ENCODE measurements around the gene ARGLU1.

ARGLU1 gene

DNA sequence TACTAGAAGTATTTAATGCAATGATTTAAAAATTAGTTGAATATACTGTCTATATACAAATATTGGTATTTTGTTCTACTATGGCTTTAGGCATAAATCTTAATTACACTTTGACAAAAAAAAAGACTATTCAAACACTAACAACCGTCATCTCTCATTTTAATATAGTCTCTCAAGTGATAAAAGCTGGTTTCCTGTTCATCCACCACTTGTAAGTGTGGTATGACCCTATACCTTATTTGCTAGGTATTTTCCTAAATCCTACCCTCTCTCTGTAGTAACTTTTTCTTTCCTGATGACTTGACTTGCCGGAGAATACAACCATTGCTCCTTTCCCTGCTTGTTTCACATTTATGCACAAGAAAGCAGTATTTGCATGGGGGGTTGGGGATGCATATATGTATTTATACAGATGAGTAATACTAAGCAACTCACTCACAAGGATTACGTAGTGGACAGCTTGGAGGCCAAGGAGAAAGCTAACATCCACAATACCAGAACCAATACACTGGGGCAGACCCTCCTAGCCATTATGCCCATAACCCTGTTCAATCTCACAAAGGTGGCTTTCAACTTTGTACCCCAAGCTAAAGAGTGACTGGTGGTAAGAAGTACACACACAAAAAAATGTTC lies 19.8 kb downstream of the ARGLU1 start:
- Mint-ChIP-seq H3K36me3 (peaks cover 17% of the 10 kb centered on the region), H3K4me3 (no peak overlapping the region), H3K27ac (peak overlapping the region; percentile 9), H3K4me1 (peaks cover 17% of the 10 kb centered on the region), H3K27me3 (no peaks in the 10 kb centered on the region), H3K9me3 (no peaks in the 10 kb centered on the region)
- no peak for ATAC-seq (ENCODE audit: low read depth)
- no peak for DNase-seq (ENCODE audit: low spot score in 2 of 2)

DNA sequence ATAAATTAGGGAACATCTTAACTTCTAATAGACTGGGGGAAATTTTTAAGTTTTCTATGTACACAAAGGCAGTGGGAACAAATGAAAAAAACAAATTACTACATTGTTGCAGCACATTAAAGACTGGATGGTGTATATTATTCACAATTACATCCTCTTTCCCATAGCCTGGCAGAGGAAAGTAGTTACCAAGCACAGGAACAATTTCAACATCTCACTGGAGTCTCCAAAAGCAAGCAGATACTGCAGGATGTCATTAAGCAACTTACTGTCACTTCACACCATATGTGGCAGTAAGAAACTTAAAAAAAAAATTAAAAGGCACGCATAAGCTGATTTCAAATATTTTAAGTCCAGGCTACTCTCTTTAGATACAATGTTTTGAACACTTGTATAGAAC lies 26.1 kb downstream of the ARGLU1 start:
- H3K36me3 Mint-ChIP-seq, result peaks cover 4% of the 10 kb centered on the region
- no peak for DNase-seq (ENCODE audit: low spot score in 2 of 2)
- H3K27ac Mint-ChIP-seq, result no peak overlapping the region
- no peaks in the 10 kb centered on the region for H3K4me1 Mint-ChIP-seq
- no peaks in the 10 kb centered on the region for H3K27me3 Mint-ChIP-seq
- ATAC-seq (ENCODE audit: low read depth), result no peak
- no peaks in the 10 kb centered on the region for H3K9me3 Mint-ChIP-seq
- no peak overlapping the region for H3K4me3 Mint-ChIP-seq

DNA sequence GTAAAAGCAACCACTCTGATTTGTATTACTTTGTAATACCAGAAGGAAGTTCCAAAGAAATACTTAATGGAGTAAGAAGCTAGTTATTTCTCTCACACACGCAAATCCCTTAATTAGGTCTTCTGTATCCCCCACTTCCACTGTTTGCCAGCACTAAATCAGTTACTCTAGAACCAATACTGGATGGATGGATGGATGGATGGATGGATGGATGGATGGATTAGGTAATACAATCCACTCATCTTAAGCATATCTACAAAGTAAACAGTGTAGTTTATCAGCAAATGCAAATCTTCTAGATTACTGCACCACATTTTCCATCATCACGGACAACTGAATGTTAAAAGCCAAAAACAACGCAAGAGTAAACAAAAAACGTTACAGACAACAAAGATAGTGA lies 27.3 kb downstream of the ARGLU1 start:
- Mint-ChIP-seq H3K9me3 (no peaks in the 10 kb centered on the region), H3K27me3 (no peaks in the 10 kb centered on the region), H3K27ac (no peak overlapping the region), H3K4me3 (no peak overlapping the region), H3K4me1 (peaks cover 4% of the 10 kb centered on the region), H3K36me3 (peaks cover 4% of the 10 kb centered on the region)
- ATAC-seq (ENCODE audit: low read depth) (no peak), DNase-seq (ENCODE audit: low spot score in 2 of 2) (no peak)

DNA sequence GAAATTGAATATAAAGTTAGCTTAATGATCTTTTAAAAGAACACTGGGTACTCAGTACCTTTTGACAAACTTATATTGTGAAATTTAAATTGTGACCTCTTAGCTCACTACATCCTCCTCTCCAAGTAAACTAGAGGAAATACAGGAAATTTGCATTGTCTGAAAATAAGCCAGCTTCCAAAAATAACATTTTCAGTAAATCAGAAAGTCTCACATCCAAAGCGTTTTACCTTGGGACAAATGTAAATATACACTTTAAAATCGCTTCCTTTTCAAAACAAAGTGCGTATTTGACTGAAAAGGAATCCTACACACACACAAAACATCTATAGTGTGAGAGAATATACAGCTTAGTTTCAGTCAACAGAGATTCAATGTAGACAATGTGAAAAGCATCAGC lies 30.4 kb downstream of the ARGLU1 start:
- peaks cover 7% of the 10 kb centered on the region for H3K27me3 Mint-ChIP-seq

DNA sequence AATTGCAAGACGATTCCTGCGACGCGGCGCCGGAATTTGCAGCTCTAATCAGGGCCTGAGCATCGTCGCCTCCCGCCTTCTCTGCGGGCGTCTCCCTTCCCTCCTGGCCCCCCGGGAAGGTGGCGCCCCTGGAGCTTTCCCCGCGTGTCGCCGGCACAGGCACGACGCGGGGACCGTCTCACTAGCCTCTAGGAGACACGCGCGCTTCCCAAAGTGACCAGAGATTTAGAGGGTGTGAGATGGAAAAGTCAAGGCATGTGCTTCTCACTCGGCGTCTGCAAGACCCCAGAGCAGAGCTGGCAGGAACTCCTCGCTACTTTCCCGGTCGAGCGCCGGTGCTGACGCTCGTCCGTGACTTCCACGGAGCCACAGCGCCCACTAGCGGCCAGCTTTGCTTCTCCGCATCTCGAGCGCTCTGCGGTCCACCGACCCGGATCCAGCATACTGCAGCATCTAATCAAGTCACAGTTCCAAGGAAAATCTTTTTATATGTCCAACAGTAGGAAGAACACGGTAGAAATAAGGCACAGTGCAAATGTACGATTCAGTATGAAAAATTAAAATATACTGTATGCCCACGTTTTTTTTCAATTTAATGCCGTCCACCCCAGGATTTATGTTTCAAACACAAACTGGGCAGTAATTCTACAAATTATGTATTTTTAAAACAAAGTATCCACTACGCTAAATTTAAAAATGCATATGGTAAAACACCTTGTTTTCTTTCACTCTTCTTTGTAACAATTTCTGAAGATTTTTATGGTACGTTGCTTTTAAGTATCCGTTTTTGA lies 31.5 kb downstream of the ARGLU1 start:
- H3K27me3 Mint-ChIP-seq, result peaks cover 9% of the 10 kb centered on the region
- no peaks in the 10 kb centered on the region for H3K9me3 Mint-ChIP-seq
- ATAC-seq (ENCODE audit: low read depth) (peak; percentile 43), DNase-seq (ENCODE audit: low spot score in 2 of 2) (peak; percentile 89 to 95)
- H3K4me1 Mint-ChIP-seq, result peaks cover 10% of the 10 kb centered on the region
- peaks cover 4% of the 10 kb centered on the region for H3K36me3 Mint-ChIP-seq
- peak overlapping the region; percentile 98 for H3K4me3 Mint-ChIP-seq
- peak overlapping the region; percentile 22 for H3K27ac Mint-ChIP-seq

More for the DNA sequence above, 30.4 kb downstream of the ARGLU1 start:
- H3K36me3 Mint-ChIP-seq, result peaks cover 4% of the 10 kb centered on the region
- no peak overlapping the region for H3K4me3 Mint-ChIP-seq
- no peak overlapping the region for H3K27ac Mint-ChIP-seq
- ATAC-seq (ENCODE audit: low read depth), result no peak
- H3K9me3 Mint-ChIP-seq, result no peaks in the 10 kb centered on the region
- peaks cover 10% of the 10 kb centered on the region for H3K4me1 Mint-ChIP-seq
- no peak for DNase-seq (ENCODE audit: low spot score in 2 of 2)

DNA sequence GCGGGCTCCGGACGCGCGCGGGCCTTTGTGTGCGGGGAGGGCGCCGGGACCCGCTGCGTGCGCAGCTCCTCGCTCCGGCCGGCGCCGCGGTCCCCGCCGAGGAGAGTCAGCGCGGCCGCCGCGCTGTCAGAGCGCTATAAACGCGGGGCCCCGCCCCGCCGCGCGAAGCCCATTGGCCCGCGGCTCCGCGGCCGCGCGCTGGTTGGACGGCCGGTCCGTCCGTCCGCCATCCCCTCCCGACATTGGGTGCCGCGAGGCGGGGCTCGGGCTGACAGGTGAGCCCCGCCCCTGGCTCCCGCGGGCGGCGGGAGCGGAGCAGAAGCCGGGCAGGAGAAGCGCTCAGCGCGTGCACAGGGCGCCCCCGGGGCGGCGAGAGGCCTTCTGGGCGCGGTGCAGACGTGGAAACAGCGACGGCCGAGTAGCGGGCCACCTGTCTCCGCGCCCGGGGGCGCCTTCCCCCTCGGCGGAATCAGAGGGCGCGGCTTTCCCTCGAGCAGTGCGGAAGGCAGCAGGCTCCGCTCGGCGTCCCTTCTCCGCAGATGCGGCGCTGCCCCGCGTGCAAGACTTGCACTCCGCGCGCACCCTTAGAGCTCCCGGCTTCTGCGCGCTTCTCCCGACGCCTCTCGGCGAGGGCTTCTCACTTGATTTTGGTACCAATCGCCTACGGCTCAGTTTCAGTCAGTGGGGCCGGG lies 32.2 kb downstream of the ARGLU1 start, which contains the start of gene EFNB2:
Gene EFNB2, minus strand, starts transcription at position 111 of the 692 bp plus-strand sequence. CDS start 698 bp downstream, outside the sequence.
- Mint-ChIP-seq H3K27ac (peak within 1 kb of the TSS; percentile 22), H3K9me3 (no peaks in the 10 kb centered on the region)
- peak; percentile 91 for ATAC-seq (ENCODE audit: low read depth)

DNA sequence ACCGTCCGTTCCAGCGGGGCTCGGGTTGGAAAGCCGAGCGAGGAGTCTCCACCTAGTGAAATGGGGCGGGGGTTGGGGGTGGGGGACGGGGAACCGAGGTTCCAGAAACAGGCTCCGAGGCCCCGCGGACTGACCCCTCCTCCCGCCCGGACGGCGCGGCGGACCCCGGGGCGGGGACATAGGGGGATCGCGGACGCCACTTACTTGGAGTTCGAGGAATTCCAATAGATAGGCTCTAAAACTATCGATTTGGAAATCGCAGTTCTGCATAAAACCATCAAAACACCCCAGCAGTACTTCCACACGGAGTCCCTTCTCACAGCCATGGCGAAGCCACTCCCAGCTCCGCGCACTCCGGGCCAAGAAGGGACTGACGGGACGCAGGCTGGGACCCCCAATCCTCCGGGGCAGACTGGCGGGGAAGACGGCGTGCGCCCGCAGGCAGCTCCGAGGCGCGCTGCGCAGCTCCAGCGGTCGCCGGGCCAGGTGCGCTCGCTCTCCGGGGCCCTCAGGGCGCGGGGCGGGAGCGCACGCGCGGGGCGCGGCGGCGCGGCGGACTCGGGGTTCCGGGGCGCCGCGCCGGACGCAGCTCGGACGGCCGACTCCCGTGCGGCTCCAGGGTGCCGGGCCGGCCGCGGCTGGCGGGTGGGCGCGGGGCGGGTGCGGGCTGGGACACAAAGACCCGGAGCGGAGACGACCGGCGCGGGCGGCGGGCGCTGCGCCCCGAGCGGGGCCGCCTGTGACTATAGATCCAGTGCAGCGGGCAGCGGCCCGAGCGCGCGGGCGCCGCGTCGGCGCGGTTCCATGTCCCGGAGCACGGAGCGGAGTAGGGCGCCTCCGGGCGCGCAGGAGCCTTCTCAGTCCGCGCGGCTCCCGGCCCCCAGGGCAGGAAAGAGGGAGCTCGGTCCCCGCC lies 33.0 kb downstream of the ARGLU1 start:
- peak; percentile 38 to 53 for DNase-seq (ENCODE audit: low spot score in 2 of 2)
- Mint-ChIP-seq H3K27me3 (peaks cover 10% of the 10 kb centered on the region), H3K4me3 (peak overlapping the region; percentile 87), H3K36me3 (no peaks in the 10 kb centered on the region), H3K4me1 (peaks cover 10% of the 10 kb centered on the region), H3K9me3 (no peaks in the 10 kb centered on the region), H3K27ac (no peak overlapping the region)
- ATAC-seq (ENCODE audit: low read depth), result peak; percentile 14

More for the DNA sequence above, 32.2 kb downstream of the ARGLU1 start, which contains the start of gene EFNB2:
- DNase-seq (ENCODE audit: low spot score in 2 of 2), result peak; percentile 84 to 87
- Mint-ChIP-seq H3K36me3 (peaks cover 1% of the 10 kb centered on the region), H3K27me3 (peaks cover 9% of the 10 kb centered on the region), H3K4me1 (peaks cover 10% of the 10 kb centered on the region), H3K4me3 (peak within 1 kb of the TSS; percentile 98)

DNA sequence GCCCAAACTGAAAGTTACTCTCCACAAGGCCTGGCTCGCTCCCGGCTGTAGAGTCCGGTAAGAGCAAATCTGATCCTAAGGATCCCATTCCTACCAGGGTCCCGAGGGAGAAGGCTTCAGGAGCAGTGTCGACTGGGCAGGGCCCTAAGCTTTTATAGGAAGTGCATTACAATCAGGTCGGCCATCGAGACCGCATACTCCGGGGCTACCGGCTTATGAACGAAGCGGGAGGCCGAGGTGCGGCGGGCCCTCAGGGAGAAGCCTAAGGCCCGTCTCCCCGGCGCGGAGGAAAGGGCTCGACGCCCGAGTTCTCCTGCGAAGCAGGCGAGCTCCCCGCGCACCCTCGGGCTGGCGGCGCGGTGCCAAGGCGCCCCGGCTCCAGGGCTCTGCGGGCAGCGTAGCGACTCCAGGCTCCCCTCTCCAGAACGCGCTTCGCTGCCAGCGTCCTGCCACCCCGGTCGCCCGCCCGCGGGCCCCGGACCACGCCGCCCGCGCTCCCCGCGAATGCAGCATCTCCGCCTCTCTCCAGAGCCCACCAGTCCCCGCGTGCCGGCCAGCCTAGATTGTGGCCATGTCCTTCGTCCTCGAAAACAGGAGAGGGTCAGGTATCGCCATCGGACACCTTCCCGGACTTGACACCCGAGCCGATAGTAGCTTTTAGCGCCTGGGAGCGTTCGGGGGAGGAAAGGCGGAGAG lies 33.8 kb downstream of the ARGLU1 start:
- Mint-ChIP-seq H3K27me3 (peaks cover 13% of the 10 kb centered on the region), H3K4me3 (peak overlapping the region; percentile 2), H3K36me3 (no peaks in the 10 kb centered on the region), H3K4me1 (peaks cover 10% of the 10 kb centered on the region), H3K9me3 (no peaks in the 10 kb centered on the region), H3K27ac (no peak overlapping the region)
- DNase-seq (ENCODE audit: low spot score in 2 of 2) (peak; percentile 20 to 39), ATAC-seq (ENCODE audit: low read depth) (no peak)

DNA sequence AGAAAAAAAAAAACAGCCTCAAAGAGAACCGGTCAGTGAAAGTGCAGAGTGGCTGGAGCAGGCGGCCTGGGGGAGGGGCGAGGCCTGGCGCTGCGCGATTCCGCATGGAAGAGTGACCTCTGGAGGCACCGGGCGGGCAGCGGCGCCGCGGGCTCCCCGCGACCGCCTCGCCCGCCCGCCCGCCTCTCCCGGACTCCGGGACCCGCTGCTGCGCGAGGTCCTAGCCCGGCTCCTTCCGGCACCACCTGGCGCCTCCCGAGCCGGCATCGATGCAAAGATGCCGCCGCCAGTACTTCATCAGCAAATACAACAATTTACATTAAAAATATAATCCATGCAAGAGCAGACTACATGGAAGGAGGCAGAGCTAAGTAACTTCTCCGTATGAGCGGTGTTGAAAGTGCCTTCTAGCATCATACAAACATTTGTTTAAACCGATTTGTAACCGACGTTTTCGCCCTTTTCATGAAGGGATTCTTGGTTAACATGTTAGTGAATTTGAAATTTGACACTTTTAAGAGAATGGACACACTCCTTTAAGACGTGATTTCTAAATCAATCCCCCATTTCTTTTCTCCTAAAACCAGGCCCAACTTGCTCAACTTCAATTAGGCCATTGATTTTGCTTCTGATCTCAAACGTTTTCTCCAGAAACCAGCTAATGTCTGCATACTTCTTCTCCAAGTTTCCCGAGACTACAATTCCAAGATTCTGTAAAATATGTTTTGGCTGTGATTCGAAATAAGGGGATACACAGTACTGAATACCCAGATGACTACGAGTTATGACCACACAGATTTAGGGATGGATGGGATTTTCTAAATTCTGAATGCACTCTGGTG lies 34.6 kb downstream of the ARGLU1 start:
- Mint-ChIP-seq H3K36me3 (no peaks in the 10 kb centered on the region), H3K27ac (no peak overlapping the region), H3K4me3 (peak overlapping the region; percentile 2), H3K4me1 (peaks cover 10% of the 10 kb centered on the region), H3K9me3 (no peaks in the 10 kb centered on the region), H3K27me3 (peaks cover 13% of the 10 kb centered on the region)
- ATAC-seq (ENCODE audit: low read depth), result no peak
- DNase-seq (ENCODE audit: low spot score in 2 of 2), result peak in 1 of 2 donors; percentile 7

DNA sequence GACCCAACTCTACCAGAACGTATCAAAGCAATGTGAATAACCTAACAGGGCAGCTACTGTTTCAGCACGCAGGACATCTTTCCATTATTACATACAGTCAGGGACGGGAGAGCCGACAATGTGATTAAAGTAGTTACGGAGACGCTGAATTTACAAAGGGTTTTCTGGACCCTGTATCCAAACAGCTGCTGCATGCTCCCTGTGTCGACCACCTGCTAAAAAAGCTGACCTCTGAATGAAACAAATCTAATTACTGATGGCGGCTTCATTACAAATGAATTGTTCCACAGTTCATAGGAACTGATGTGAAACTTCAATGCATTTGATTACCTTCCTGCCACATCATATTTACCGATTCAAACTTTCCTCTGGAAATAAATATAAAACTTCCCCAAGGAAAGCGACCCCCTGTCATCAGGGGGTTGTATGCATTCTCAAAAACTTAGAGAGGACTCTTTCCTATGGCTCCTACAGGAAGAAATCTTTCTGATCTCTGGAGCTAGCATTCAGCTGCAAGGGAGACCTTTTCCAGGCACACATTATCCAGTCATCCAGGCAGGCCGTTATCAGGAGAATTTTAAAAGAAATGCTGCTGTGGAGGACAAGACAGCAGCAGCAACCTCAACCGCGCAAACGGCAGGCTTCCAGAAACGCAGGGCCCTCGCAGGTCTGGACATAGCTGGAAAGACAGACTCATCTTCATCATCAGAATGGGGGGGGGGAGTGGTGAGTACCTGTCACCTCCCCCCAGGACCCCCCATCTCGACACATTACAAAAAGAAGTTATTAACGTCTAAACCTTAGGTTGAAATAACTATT lies 35.6 kb downstream of the ARGLU1 start:
- DNase-seq (ENCODE audit: low spot score in 2 of 2) (no peak), ATAC-seq (ENCODE audit: low read depth) (no peak)
- Mint-ChIP-seq H3K27ac (no peak overlapping the region), H3K27me3 (peaks cover 13% of the 10 kb centered on the region), H3K36me3 (no peaks in the 10 kb centered on the region), H3K4me1 (peaks cover 10% of the 10 kb centered on the region), H3K4me3 (no peak overlapping the region), H3K9me3 (no peaks in the 10 kb centered on the region)

DNA sequence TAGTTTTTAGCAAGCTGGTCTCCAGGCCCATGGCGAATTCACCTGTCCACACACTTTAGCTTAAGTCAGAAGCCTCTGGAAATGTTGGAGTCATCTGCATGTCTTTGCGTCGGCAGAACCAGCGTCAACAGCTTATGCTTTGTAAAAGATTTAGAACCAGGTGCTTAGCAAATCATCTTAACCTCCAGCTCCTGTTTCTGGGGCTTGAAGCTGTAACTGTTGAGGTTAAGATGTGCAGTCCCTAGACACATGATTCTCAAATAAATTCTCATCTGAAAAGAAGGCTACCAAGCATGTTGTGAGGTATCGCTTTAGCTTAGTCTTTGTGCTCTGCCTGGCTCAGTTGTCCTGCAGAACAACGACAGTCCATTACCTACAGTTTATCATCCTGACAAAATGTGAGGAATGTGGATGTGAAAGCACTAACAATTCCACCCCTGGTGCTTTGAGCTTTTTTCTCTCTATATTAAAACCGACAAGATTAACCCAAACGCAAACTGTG lies 36.9 kb downstream of the ARGLU1 start:
- peaks cover 7% of the 10 kb centered on the region for H3K4me1 Mint-ChIP-seq
- H3K4me3 Mint-ChIP-seq, result no peak overlapping the region
- H3K27ac Mint-ChIP-seq, result no peak overlapping the region
- no peaks in the 10 kb centered on the region for H3K36me3 Mint-ChIP-seq
- H3K27me3 Mint-ChIP-seq, result peaks cover 20% of the 10 kb centered on the region
- DNase-seq (ENCODE audit: low spot score in 2 of 2) (no peak), ATAC-seq (ENCODE audit: low read depth) (no peak)
- H3K9me3 Mint-ChIP-seq, result no peaks in the 10 kb centered on the region

Data from memory B cell (primary cell).